OCI-LY1 (cell line): ENCODE results near the gene BUD31.

ENCODE experiments used
- CTCF ChIP-seq: fragments of 200-600 bp; sonication (generic), shearing (Covaris generic); IDR thresholded peaks from 2 replicates; pipeline ENCODE4 v1.5.1; 2017; ENCODE audit warnings: mild to moderate bottlenecking, antibody characterized with exemption, low read length, moderate library complexity, mixed read lengths
- EZH2 ChIP-seq: fragments of 200-600 bp; sonication (generic), shearing (Covaris generic); IDR thresholded peaks from 2 replicates; pipeline ENCODE4 v1.8.0; 2017; ENCODE audit warnings: borderline replicate concordance, mixed run types, mild to moderate bottlenecking, antibody characterized with exemption, low read length, moderate library complexity, mixed read lengths

DNA sequence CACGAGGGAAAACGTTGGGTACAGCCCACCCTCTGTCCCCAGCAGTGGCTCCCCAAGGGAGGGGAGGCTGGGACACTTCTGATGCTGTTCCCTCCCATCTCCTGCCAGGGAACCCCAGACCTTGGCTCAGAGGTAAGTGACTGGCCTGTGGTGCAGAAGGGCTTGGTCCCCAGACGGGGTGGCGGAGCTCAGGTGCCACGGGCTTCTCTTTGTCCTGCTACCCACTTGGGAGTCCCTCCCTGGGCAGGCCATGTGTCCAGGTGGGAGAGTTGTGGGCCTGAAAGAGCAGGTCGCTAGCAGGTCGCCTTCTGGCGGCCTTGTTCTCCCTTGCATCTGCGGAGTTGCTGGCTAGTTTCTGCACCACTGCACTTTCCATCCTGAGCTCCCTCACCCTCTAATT is 47.1 kb downstream of the BUD31 start:
- TF ChIP-seq CTCF (no peak), EZH2 (no peak)
